GM10266 (cell line): ENCODE measurements around the gene MPHOSPH6.

Experiments used
- DNase-seq: peaks from one replicate; pipeline ENCODE4 v3.0.0; 2012; ENCODE audit errors: extremely low spot score
- TF ChIP-seq, protein P1 (sequence below): IDR thresholded peaks from 2 replicates; pipeline ENCODE4 v1.5.1; 2012; ENCODE audit warnings: mild to moderate bottlenecking, low read depth; ENCODE audit not compliant: control insufficient read depth, insufficient read depth; ENCODE audit errors: missing control alignments

The MPHOSPH6 gene

DNA sequence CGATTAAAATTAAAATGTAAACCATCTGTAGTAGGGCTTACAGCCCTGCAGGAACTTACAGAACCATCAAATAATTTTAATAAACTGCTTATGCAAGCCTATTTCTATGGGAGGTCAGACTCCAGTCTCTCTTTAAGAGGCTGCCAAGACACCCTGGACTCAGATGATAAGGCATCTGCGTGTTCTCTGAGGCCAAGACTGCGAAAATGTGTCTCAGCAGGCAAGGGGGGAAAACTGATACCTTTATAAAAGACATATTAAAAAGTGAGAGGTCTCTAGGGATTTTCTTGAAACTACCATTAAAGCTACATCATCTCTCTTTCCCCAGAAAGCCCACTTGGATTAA, 32.2 kb downstream of the MPHOSPH6 start:
- DNase-seq = no peak
- TF ChIP-seq, protein P1, sequence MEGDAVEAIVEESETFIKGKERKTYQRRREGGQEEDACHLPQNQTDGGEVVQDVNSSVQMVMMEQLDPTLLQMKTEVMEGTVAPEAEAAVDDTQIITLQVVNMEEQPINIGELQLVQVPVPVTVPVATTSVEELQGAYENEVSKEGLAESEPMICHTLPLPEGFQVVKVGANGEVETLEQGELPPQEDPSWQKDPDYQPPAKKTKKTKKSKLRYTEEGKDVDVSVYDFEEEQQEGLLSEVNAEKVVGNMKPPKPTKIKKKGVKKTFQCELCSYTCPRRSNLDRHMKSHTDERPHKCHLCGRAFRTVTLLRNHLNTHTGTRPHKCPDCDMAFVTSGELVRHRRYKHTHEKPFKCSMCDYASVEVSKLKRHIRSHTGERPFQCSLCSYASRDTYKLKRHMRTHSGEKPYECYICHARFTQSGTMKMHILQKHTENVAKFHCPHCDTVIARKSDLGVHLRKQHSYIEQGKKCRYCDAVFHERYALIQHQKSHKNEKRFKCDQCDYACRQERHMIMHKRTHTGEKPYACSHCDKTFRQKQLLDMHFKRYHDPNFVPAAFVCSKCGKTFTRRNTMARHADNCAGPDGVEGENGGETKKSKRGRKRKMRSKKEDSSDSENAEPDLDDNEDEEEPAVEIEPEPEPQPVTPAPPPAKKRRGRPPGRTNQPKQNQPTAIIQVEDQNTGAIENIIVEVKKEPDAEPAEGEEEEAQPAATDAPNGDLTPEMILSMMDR = no peak

DNA sequence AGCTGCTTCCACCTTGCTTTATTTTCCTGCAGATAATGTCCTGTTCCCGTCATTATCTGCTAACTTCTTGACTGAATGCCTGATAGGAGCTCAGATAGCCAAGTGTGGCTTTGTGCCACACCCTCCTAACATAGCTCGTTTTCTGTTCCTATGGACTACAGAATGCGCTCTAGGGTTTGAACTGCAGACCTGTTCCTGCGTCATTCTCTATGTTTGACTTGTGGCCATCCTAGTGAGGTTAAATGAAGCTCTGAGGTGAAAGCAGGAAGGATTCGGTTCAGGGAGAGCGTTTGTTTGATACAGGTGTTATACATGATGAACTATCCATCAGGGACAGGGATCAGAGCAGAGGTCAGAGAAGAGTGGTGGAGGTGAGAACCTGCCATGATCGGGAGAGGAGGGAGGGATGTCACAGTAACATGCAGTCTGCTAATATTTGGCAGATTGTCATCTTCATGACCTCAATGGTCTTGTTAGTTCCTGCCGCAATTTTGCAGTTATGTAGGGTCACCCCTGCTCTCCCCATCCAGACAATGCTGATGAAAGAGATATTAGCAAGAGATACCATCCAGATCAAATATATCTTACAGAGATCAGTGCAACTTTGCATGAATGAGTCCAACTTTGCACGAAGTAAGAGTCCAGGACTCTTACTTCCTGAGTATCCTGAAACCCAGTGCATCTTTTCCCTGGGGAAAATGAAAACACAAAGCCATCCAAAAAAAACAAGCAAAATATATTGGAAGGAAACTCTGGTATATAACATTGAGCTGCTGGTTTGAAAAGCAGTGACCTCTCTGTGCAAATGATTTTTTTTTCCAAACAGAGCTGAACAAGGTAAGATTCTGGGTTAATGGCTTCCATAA, 32.8 kb downstream of the MPHOSPH6 start:
- no peak for DNase-seq
- TF ChIP-seq, protein P1 = no peak

DNA sequence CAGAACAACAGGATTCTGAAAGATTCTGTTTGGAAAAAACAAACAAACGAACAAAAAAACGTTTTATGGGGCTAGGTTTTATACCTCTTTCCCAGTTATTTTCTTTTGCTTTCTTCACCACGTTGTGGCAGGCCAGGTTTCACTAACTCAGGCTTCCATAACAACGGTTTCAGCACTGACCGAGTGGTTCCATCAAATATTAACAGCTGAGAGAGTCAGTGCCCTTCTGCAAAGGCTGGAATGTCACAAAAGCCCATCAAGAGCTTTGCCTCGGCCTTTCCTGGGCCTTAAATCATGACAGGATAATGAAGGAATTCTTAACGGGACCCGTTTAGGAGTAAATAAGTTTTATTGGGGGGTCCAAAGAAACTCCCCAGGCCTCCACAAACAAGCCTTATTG, 34.2 kb downstream of the MPHOSPH6 start:
- no peak for DNase-seq
- TF ChIP-seq, protein P1 = no peak

DNA sequence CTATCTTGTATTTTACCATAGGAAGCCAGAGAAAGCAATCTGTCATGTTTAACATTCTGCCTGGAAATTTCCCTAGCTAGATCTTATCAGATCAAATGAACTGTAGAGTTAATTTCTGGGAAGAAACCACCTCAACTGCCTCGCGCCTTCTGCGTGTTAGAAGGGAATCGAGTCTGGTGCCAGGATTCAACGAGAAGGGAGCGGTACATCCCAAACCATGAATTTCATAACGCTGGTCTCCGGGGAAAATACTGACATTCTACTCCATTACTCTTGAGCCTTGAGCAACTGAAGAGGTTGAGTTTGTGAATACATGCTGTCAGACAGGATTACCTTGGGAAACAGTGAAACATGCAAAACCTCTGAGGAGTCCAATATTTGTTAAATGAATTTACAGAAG, 35.2 kb downstream of the MPHOSPH6 start:
- no peak for DNase-seq
- TF ChIP-seq, protein P1 = no peak

DNA sequence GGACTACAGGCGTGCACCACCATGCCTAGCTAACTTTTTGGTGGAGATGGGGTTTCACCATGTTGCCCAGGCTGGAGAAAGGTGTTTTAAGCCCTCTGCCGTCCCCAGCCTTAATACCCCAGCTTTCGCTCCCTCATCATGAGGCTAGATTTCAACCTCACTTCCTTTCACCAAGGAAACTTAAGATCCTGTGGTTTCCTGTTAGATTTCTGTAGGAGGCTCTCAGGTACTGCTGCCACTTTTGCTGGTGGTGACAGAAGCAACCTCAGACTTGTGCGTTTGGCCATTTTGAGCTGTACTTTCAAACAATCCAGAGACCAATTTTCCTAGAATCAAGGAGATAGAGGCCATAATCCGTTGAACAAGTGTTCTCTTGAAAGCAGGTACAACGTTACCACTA, 36.2 kb downstream of the MPHOSPH6 start:
- no peak for DNase-seq
- TF ChIP-seq, protein P1 = no peak

DNA sequence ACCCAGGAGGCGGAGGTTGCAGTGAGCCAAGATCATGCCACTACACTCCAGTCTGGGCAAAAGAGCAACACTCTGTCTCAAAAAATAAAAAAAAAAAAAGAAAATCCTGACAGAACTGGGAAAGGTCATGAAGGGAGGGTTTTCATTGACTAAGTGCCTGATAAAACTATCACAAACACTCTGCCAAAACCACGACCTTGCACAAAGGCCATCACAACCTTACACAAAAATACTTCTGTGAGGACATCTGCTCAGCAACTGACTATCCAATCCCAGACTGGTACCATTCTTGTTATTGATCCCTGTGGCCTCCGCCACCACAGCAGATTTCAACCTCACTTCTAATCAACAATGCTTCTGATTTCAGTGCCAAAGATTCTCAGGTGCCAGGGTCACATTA, 40.1 kb downstream of the MPHOSPH6 start:
- DNase-seq = no peak
- TF ChIP-seq, protein P1 = no peak

DNA sequence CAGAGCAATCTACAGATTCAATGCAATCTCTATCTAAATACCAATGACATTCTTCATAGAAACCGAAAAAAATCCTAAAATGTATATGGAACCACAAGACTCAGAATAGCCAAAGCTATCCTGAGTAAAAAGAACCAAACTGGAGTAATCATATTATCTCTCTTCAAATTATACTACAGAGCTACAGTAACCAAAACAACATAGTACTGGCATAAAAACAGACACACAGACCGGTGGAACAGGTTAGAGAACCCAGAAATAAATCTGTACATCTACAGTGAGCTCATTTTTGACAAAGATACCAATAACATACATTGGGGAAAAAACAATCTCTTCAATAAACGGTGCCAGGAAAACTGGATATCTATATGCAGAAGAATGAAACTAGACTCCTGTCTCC, 45.4 kb downstream of the MPHOSPH6 start:
- TF ChIP-seq, protein P1 = no peak
- no peak for DNase-seq
